Measurements from ENCODE around the gene CDKAL1. TPM values are rescaled to one million over a fixed set of nuclear protein-coding genes. Genes with fewer than 3 reads are reported as not detected.

CDKAL1 gene
- total and polyA plus RNA-seq, 2 of the 13 experiments (the other 11 are each of a cell fraction or from before 2014, with no cell fraction given) = 9.5 to 27.7 TPM

DNA sequence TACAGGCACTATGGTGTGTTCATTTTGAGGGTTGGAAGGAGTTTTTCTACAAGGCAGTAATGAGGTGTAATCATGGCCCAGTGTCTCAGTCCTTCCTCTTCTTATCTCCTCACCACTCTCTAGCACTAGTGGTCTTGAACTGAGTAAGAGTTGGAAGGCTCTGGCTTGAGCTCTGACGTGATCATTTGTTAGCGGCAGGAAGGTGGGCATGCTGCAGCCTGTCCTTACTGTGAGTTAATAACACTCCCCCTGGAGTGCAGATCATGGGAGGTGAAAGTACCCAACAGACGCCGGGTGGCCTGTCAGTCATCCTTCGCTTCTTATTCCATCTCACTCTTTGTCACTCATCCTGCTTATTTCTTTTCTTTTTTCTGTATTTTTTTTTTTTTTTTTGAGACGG lies 356.9 kb downstream of the CDKAL1 start:
- Histone ChIP-seq H4K20me1 (ENCODE audit: insufficient read depth, low read length) (no peaks in the 10 kb centered on the region), H2AFZ (ENCODE audit: low read length) (no peak overlapping the region), H3K27me3 (ENCODE audit: control insufficient read depth in 1 of 2, insufficient read depth in 2 of 2, low read length in 2 of 2) (no peaks in the 10 kb centered on the region), H3K79me2 (ENCODE audit: insufficient read depth, low read length) (no peaks in the 10 kb centered on the region), H3K36me3 (replicated peaks in 1 of 2; ENCODE audit: control insufficient read depth in 1 of 2, insufficient read depth in 2 of 2, low read length in 2 of 2) (no peaks in the 10 kb centered on the region), H3K4me1 (ENCODE audit: insufficient read depth, low read length) (no peaks in the 10 kb centered on the region), H3K27ac (ENCODE audit: extremely low read length, insufficient read depth, low read length) (no peak overlapping the region), H3K9me3 (ENCODE audit: low read length) (no peaks in the 10 kb centered on the region), H3K4me2 (ENCODE audit: low read depth, low read length) (no peak overlapping the region), H3K9ac (ENCODE audit: insufficient read depth, low read depth, low read length) (no peak overlapping the region), H3K4me3 (replicated peaks in 1 of 3; ENCODE audit: insufficient read depth in 1 of 3, low read depth in 2 of 3, low read length in 3 of 3) (no peak overlapping the region)
- DNase-seq (ENCODE audit: low spot score) = no peak
- in situ Hi-C loops (cut with HindIII; ENCODE audit: extremely low pct_ligation_motif_present, low pct_unique_long_range_greater_than_20kb) = loop anchor here (25.0 kb wide), 1 partner anchor 1046 kb away; no protein-coding TSS in a partner anchor
- ATAC-seq = no peak
- ChIA-PET CTCF (ENCODE audit: low intra/inter-chr PET ratio, low total read pairs) (no interaction called here), POLR2A (no interaction called here)
- no peak for FAIRE-seq
- no TSS peak for BruUV-seq (replicated peaks)
- over 99% methylated on average over 5 of the region's 6 CpGs for WGBS (ENCODE audit: low lambda C conversion rate)
- intact Hi-C loops (cut with micrococcal nuclease; ENCODE audit: unreplicated experiment) = no loop called here
- no peak for TF ChIP-seq ZNF451 (CRISPR knock-in tag; IDR thresholded peaks at IDR 0.05)
- TF ChIP-seq ELF4 (CRISPR knock-in tag; IDR thresholded peaks at IDR 0.05; ENCODE audit: borderline replicate concordance) = no peak
- TF ChIP-seq, protein P1, sequence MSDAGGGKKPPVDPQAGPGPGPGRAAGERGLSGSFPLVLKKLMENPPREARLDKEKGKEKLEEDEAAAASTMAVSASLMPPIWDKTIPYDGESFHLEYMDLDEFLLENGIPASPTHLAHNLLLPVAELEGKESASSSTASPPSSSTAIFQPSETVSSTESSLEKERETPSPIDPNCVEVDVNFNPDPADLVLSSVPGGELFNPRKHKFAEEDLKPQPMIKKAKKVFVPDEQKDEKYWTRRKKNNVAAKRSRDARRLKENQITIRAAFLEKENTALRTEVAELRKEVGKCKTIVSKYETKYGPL (CRISPR knock-in tag; IDR thresholded peaks at IDR 0.05) = no peak
- TF ChIP-seq SMARCE1 (IDR thresholded peaks at IDR 0.05; ENCODE audit: borderline replicate concordance) = no peak
- no peak for TF ChIP-seq ZNF569 (CRISPR knock-in tag; IDR thresholded peaks at IDR 0.05; ENCODE audit: borderline replicate concordance)
- TF ChIP-seq, protein P2, sequence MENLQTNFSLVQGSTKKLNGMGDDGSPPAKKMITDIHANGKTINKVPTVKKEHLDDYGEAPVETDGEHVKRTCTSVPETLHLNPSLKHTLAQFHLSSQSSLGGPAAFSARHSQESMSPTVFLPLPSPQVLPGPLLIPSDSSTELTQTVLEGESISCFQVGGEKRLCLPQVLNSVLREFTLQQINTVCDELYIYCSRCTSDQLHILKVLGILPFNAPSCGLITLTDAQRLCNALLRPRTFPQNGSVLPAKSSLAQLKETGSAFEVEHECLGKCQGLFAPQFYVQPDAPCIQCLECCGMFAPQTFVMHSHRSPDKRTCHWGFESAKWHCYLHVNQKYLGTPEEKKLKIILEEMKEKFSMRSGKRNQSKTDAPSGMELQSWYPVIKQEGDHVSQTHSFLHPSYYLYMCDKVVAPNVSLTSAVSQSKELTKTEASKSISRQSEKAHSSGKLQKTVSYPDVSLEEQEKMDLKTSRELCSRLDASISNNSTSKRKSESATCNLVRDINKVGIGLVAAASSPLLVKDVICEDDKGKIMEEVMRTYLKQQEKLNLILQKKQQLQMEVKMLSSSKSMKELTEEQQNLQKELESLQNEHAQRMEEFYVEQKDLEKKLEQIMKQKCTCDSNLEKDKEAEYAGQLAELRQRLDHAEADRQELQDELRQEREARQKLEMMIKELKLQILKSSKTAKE (CRISPR knock-in tag; IDR thresholded peaks at IDR 0.05; ENCODE audit: borderline replicate concordance) = no peak
- no peak for TF ChIP-seq FOXC1 (CRISPR knock-in tag; IDR thresholded peaks at IDR 0.05; ENCODE audit: borderline replicate concordance)
- no peak for TF ChIP-seq ZNF446 (CRISPR knock-in tag; IDR thresholded peaks at IDR 0.05)
- TF ChIP-seq RFX1 (IDR thresholded peaks at IDR 0.05) = no peak
- TF ChIP-seq, protein P3, sequence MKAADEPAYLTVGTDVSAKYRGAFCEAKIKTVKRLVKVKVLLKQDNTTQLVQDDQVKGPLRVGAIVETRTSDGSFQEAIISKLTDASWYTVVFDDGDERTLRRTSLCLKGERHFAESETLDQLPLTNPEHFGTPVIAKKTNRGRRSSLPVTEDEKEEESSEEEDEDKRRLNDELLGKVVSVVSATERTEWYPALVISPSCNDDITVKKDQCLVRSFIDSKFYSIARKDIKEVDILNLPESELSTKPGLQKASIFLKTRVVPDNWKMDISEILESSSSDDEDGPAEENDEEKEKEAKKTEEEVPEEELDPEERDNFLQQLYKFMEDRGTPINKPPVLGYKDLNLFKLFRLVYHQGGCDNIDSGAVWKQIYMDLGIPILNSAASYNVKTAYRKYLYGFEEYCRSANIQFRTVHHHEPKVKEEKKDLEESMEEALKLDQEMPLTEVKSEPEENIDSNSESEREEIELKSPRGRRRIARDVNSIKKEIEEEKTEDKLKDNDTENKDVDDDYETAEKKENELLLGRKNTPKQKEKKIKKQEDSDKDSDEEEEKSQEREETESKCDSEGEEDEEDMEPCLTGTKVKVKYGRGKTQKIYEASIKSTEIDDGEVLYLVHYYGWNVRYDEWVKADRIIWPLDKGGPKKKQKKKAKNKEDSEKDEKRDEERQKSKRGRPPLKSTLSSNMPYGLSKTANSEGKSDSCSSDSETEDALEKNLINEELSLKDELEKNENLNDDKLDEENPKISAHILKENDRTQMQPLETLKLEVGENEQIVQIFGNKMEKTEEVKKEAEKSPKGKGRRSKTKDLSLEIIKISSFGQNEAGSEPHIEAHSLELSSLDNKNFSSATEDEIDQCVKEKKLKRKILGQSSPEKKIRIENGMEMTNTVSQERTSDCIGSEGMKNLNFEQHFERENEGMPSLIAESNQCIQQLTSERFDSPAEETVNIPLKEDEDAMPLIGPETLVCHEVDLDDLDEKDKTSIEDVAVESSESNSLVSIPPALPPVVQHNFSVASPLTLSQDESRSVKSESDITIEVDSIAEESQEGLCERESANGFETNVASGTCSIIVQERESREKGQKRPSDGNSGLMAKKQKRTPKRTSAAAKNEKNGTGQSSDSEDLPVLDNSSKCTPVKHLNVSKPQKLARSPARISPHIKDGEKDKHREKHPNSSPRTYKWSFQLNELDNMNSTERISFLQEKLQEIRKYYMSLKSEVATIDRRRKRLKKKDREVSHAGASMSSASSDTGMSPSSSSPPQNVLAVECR (CRISPR knock-in tag; IDR thresholded peaks at IDR 0.05; ENCODE audit: borderline replicate concordance) = no peak
- TF ChIP-seq GATAD1 (CRISPR knock-in tag; IDR thresholded peaks at IDR 0.05) = no peak
- TF ChIP-seq KAT8 (CRISPR knock-in tag; IDR thresholded peaks at IDR 0.05) = no peak
- no peak for TF ChIP-seq POLR2A (IDR thresholded peaks at IDR 0.05; ENCODE audit: insufficient read depth in 1 of 2, low read depth in 2 of 2, low read length in 2 of 2)
- TF ChIP-seq, protein P4, sequence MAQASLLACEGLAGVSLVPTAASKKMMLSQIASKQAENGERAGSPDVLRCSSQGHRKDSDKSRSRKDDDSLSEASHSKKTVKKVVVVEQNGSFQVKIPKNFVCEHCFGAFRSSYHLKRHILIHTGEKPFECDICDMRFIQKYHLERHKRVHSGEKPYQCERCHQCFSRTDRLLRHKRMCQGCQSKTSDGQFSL (CRISPR knock-in tag; IDR thresholded peaks at IDR 0.05) = no peak
- TF ChIP-seq, protein P5, sequence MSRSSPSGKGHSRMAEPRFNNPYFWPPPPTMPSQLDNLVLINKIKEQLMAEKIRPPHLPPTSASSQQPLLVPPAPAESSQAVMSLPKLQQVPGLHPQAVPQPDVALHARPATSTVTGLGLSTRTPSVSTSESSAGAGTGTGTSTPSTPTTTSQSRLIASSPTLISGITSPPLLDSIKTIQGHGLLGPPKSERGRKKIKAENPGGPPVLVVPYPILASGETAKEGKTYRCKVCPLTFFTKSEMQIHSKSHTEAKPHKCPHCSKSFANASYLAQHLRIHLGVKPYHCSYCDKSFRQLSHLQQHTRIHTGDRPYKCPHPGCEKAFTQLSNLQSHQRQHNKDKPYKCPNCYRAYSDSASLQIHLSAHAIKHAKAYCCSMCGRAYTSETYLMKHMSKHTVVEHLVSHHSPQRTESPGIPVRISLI (CRISPR knock-in tag; IDR thresholded peaks at IDR 0.05; ENCODE audit: borderline replicate concordance) = no peak
- no peak for TF ChIP-seq FOXA1 (IDR thresholded peaks at IDR 0.05)
- TF ChIP-seq FOXA1 (CRISPR knock-in tag; IDR thresholded peaks at IDR 0.05) = no peak
- no peak for TF ChIP-seq ZNF720 (CRISPR knock-in tag; IDR thresholded peaks at IDR 0.05)
- no peak for TF ChIP-seq KDM4B (CRISPR knock-in tag; IDR thresholded peaks at IDR 0.05)
